Measurements from ENCODE around the gene HAO1. TPM values are rescaled to one million over a fixed set of nuclear protein-coding genes. Genes with fewer than 3 reads are reported as not detected.
A peak's percentile ranks its signal among the peaks of the same experiment; 100 is the strongest.

The HAO1 gene
- total and polyA plus RNA-seq, 2 experiments from 2014 or later = not detected

DNA sequence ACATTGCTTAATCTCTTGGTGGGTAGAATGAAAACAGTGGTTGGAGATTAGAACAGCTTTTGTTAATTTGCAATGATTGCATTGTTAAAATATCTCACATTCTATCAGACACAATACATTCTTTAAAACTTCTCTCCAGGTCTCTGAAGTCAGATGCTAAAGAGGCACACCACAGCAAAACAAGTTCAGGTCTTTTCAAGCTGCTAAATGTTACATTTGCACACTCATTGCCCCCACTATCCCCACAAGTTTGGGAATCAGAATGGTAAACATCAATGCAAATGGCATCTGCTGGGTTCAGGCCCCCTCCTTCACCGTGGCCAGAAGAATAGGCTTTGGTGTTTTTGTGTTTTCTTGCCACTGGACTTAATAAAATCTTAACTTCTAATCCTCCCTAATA, 10.1 kb upstream of the HAO1 start:
- in situ Hi-C loops (cut with MboI) = no loop called here

GRCh38 chr20:7943891-7944290, 3.6 kb upstream of the HAO1 start:
- no peak for DNase-seq
- H3K27ac ChIP-seq = no peak overlapping the region
- no peak overlapping the region for H3K4me3 ChIP-seq
- no peaks in the 10 kb centered on the region for H3K9me2 ChIP-seq (ENCODE audit: insufficient read depth)
- no peaks in the 10 kb centered on the region for H3K36me3 ChIP-seq (ENCODE audit: low read depth)
- no peaks in the 10 kb centered on the region for H3K9me3 ChIP-seq (ENCODE audit: low read depth)
- TF ChIP-seq EZH2 (IDR thresholded peaks at IDR 0.05; ENCODE audit: insufficient read depth, poor library complexity, severe bottlenecking) = no peak
- TF ChIP-seq EZH2phosphoT487 (IDR thresholded peaks at IDR 0.05; ENCODE audit: insufficient read depth, low read depth) = no peak
- no peak overlapping the region for H3K9ac ChIP-seq
- WGBS, 2 experiments (ENCODE audit: low coverage in 1 of 2, low lambda C conversion rate in 2 of 2, missing lambda C conversion rate in 2 of 2) = 13 to 19% methylated on average over 2 of the region's 2 CpGs
- in situ Hi-C loops (cut with MboI) = loop anchor here (10.0 kb wide), 1 partner anchor 771 kb away; no protein-coding TSS in a partner anchor
- H3K79me2 ChIP-seq (ENCODE audit: insufficient read depth) = no peaks in the 10 kb centered on the region
- no peaks in the 10 kb centered on the region for H3K4me1 ChIP-seq (ENCODE audit: insufficient read depth)
- no peaks in the 10 kb centered on the region for H4K20me1 ChIP-seq (ENCODE audit: insufficient read depth)
- no peaks in the 10 kb centered on the region for H3K27me3 ChIP-seq (replicated peaks; ENCODE audit: insufficient read depth)
- no peaks in the 10 kb centered on the region for H3F3A ChIP-seq (ENCODE audit: insufficient read depth)
- no peak overlapping the region for H2AFZ ChIP-seq
- no peak overlapping the region for H3K4me2 ChIP-seq (ENCODE audit: unreplicated experiment)

More for the DNA sequence above, 10.1 kb upstream of the HAO1 start:
- Histone ChIP-seq H3K9me3 (ENCODE audit: low read depth) (no peaks in the 10 kb centered on the region), H2AFZ (no peak overlapping the region), H3K27ac (no peak overlapping the region), H3K9me2 (ENCODE audit: insufficient read depth) (no peaks in the 10 kb centered on the region), H3K4me3 (no peak overlapping the region), H3K79me2 (ENCODE audit: insufficient read depth) (no peaks in the 10 kb centered on the region), H3K9ac (no peak overlapping the region), H3K4me2 (ENCODE audit: unreplicated experiment) (no peak overlapping the region), H3K36me3 (ENCODE audit: low read depth) (no peaks in the 10 kb centered on the region), H3F3A (ENCODE audit: insufficient read depth) (no peaks in the 10 kb centered on the region), H4K20me1 (ENCODE audit: insufficient read depth) (no peaks in the 10 kb centered on the region), H3K27me3 (replicated peaks; ENCODE audit: insufficient read depth) (peaks cover 7% of the 10 kb centered on the region; the same call in 1 of the 2 replicates), H3K4me1 (ENCODE audit: insufficient read depth) (no peaks in the 10 kb centered on the region)
- 81 to 86% methylated on average over 1 of the region's 1 CpG for WGBS, 2 experiments (ENCODE audit: low coverage in 1 of 2, low lambda C conversion rate in 2 of 2, missing lambda C conversion rate in 2 of 2)
- TF ChIP-seq EZH2phosphoT487 (IDR thresholded peaks at IDR 0.05; ENCODE audit: insufficient read depth, low read depth) (no peak), EZH2 (IDR thresholded peaks at IDR 0.05; ENCODE audit: insufficient read depth, poor library complexity, severe bottlenecking) (no peak)
- DNase-seq = no peak

- in situ Hi-C loops (cut with MboI) = loop anchor here (10.0 kb wide), 1 partner anchor 775 kb away; no protein-coding TSS in a partner anchor
Observed at GRCh38 chr20:7939663-7940062, 595 bp downstream of the HAO1 start.

DNA sequence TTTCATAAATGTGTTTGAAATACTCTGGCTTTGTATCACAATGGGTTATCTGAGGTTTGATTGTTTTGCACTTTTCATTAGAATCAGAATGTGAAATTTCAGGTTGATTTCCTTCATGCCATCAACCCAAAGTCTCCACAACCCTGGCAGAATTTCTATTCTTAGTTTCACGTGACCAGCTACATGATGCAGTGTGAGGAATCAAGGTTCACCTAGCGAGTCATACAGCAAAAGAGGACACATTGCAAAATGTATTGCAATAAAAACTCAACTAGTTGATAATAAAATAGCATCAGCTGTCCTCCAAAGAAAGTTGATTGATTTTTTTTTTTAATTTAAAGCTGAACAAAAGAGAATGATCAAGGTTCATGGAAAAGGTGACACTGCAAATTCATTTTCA, 2.2 kb downstream of the HAO1 start:
- Histone ChIP-seq H4K20me1 (ENCODE audit: insufficient read depth) (no peaks in the 10 kb centered on the region), H3K9ac (no peak overlapping the region), H3K4me3 (no peak overlapping the region), H3K4me1 (ENCODE audit: insufficient read depth) (peaks cover 7% of the 10 kb centered on the region; the same call in 1 of the 2 replicates), H3K4me2 (ENCODE audit: unreplicated experiment) (no peak overlapping the region), H3F3A (ENCODE audit: insufficient read depth) (no peaks in the 10 kb centered on the region), H3K27me3 (replicated peaks; ENCODE audit: insufficient read depth) (no peaks in the 10 kb centered on the region), H2AFZ (no peak overlapping the region), H3K9me2 (ENCODE audit: insufficient read depth) (no peaks in the 10 kb centered on the region), H3K79me2 (ENCODE audit: insufficient read depth) (no peaks in the 10 kb centered on the region), H3K36me3 (ENCODE audit: low read depth) (no peaks in the 10 kb centered on the region), H3K9me3 (ENCODE audit: low read depth) (no peaks in the 10 kb centered on the region), H3K27ac (no peak overlapping the region)
- 83 to 95% methylated on average over 2 of the region's 2 CpGs for WGBS, 2 experiments (ENCODE audit: low coverage in 1 of 2, low lambda C conversion rate in 2 of 2, missing lambda C conversion rate in 2 of 2)
- in situ Hi-C loops (cut with MboI) = no loop called here
- DNase-seq = peak; percentile 18
- TF ChIP-seq EZH2 (IDR thresholded peaks at IDR 0.05; ENCODE audit: insufficient read depth, poor library complexity, severe bottlenecking) = no peak
- no peak for TF ChIP-seq EZH2phosphoT487 (IDR thresholded peaks at IDR 0.05; ENCODE audit: insufficient read depth, low read depth)

More at GRCh38 chr20:7939663-7940062, 595 bp downstream of the HAO1 start:
- H4K20me1 ChIP-seq (ENCODE audit: insufficient read depth) = no peaks in the 10 kb centered on the region
- H2AFZ ChIP-seq = no peak overlapping the region
- H3K4me1 ChIP-seq (ENCODE audit: insufficient read depth) = peaks cover 7% of the 10 kb centered on the region; the same call in 1 of the 2 replicates
- no peak overlapping the region for H3K27ac ChIP-seq
- H3K9ac ChIP-seq = no peak overlapping the region
- DNase-seq = no peak
- no peaks in the 10 kb centered on the region for H3K9me2 ChIP-seq (ENCODE audit: insufficient read depth)
- H3K27me3 ChIP-seq (replicated peaks; ENCODE audit: insufficient read depth) = no peaks in the 10 kb centered on the region
- H3F3A ChIP-seq (ENCODE audit: insufficient read depth) = no peaks in the 10 kb centered on the region
- TF ChIP-seq EZH2phosphoT487 (IDR thresholded peaks at IDR 0.05; ENCODE audit: insufficient read depth, low read depth) = no peak
- no peak overlapping the region for H3K4me3 ChIP-seq
- no peaks in the 10 kb centered on the region for H3K9me3 ChIP-seq (ENCODE audit: low read depth)
- H3K4me2 ChIP-seq (ENCODE audit: unreplicated experiment) = no peak overlapping the region
- H3K79me2 ChIP-seq (ENCODE audit: insufficient read depth) = no peaks in the 10 kb centered on the region
- WGBS, 2 experiments (ENCODE audit: low coverage in 1 of 2, low lambda C conversion rate in 2 of 2, missing lambda C conversion rate in 2 of 2) = 67 to 76% methylated on average over 4 of the region's 4 CpGs
- H3K36me3 ChIP-seq (ENCODE audit: low read depth) = no peaks in the 10 kb centered on the region

DNA sequence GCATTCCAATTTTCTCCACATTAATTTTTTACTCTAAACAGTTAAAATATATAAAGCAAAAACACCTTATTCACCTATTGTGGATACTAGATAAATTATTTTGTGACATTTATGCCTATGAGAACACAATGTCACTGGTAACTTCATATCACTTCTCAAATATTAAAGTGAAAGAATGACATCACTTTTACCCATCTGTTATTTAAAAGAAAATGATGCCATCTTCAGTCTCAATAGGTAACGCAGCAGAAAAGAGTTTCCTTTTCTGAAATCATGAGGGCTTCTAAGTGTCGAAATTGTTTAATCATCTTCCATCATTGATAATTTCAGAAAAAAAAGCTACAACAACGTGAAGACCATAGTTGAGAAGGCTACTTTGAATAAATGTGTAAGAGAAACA, 2.9 kb downstream of the HAO1 start:
- Histone ChIP-seq H4K20me1 (ENCODE audit: insufficient read depth) (no peaks in the 10 kb centered on the region), H3K36me3 (ENCODE audit: low read depth) (no peaks in the 10 kb centered on the region), H3K4me1 (ENCODE audit: insufficient read depth) (peaks cover 7% of the 10 kb centered on the region; the same call in 1 of the 2 replicates), H3K9me3 (ENCODE audit: low read depth) (no peaks in the 10 kb centered on the region), H3K27ac (no peak overlapping the region), H3K4me3 (no peak overlapping the region), H3K4me2 (ENCODE audit: unreplicated experiment) (no peak overlapping the region), H3K27me3 (replicated peaks; ENCODE audit: insufficient read depth) (no peaks in the 10 kb centered on the region), H3K9ac (no peak overlapping the region), H3F3A (ENCODE audit: insufficient read depth) (no peaks in the 10 kb centered on the region), H2AFZ (no peak overlapping the region), H3K9me2 (ENCODE audit: insufficient read depth) (no peaks in the 10 kb centered on the region), H3K79me2 (ENCODE audit: insufficient read depth) (no peaks in the 10 kb centered on the region)
- TF ChIP-seq EZH2 (IDR thresholded peaks at IDR 0.05; ENCODE audit: insufficient read depth, poor library complexity, severe bottlenecking) = no peak
- TF ChIP-seq EZH2phosphoT487 (IDR thresholded peaks at IDR 0.05; ENCODE audit: insufficient read depth, low read depth) = no peak
- in situ Hi-C loops (cut with MboI) = no loop called here
- 90 to 93% methylated on average over 3 of the region's 3 CpGs for WGBS, 2 experiments (ENCODE audit: low coverage in 1 of 2, low lambda C conversion rate in 2 of 2, missing lambda C conversion rate in 2 of 2)
- DNase-seq = no peak
